ENCODE data around the gene CD9.
"Not testable (repeated sequence)": the region's sequence is repeated elsewhere in the genome, so short reads cannot be mapped to it uniquely, and the experiment has no call there.

CD9 gene

DNA sequence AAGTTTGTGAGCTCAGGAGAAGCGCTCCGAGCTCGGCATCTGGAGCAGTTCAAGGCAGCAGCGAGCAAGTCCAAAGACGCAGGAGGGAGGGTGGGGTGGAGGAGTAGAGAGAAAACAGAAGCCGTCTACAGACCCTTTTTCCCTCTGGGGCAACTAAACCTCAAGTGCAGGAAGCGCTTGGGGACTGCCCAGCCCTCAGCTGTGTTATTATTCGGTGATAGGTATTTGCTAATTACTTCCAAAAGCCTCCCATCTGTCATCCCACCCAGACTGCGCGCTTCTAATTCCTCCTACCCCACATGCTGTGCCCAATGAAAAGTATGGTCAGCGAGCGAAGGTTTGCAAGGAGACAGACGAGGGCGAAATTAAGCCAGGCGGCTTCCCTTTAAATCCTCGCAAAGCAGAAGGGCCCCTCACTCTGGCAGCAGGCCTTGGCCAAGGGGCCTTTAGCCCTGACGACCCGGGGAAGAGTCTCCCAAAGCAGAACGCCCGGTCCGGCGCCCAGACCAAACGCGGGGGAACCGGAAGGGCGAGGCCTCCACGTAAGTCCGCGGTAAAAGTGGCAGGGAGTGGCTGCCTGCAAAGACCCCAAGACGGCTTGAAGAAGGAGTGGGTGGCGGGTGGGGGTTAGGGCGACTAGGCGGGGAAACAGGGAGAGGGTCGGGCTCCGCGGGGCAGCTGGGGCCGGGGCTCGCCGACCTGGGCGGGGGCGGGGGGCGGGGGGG, 507 bp upstream of the CD9 start:
- DNase-seq (ENCODE audit: low spot score), result no peak

GRCh38 chr12:6201213-6201608, 1.0 kb downstream of the CD9 start:
- DNase-seq (ENCODE audit: low spot score), result no peak

GRCh38 chr12:6201826-6202225, 1.6 kb downstream of the CD9 start:
- no peak for DNase-seq (ENCODE audit: low spot score)

DNA sequence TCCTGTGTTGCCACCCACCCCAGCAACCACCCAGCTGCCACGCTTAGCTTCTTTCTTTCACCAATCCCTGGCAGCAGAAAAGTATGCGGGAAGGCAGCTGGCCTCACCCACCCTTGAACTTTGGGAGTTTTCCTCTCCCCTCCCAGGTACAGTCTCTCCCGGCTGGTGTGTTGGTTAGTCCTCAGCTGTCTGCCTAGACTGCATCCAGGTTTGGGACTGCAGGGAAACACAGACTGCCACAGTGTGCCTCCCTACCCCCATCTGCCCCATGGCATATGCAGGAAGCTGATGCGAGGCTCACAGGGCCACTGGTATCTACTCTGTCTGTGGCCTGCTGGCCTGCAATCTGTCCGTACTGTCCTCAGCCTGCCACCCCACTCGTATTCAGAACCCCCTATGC, 2.1 kb downstream of the CD9 start:
- no peak for DNase-seq (ENCODE audit: low spot score)

GRCh38 chr12:6202846-6203245, 2.6 kb downstream of the CD9 start:
- no peak for DNase-seq (ENCODE audit: low spot score)

DNA sequence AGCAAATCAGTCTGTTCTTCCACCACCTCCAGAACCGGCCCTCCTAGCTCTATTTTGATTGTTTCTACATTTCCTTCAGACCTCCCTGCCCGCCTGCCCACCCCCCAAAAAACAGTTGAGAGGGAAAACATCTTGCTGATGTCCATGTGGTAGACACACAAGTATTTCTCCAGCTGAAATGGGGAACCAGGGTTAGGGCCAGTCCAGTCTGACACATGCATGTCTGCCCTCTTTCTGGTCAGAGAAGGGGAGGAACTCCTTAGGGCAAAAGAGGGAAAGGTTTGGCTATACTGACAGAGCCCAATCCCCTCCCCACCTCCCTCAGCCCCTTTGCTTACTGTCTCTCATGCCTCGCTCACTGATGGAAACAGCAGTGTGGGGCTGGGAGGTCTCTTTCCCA, 3.4 kb downstream of the CD9 start:
- DNase-seq (ENCODE audit: low spot score), result no peak

- no peak for DNase-seq (ENCODE audit: low spot score)
Measured at GRCh38 chr12:6204533-6205143, 4.4 kb downstream of the CD9 start.

GRCh38 chr12:6205144-6205539, 4.9 kb downstream of the CD9 start:
- no peak for DNase-seq (ENCODE audit: low spot score)

GRCh38 chr12:6205761-6206160, 5.6 kb downstream of the CD9 start:
- no peak for DNase-seq (ENCODE audit: low spot score)

GRCh38 chr12:6206327-6206726, 6.1 kb downstream of the CD9 start:
- DNase-seq (ENCODE audit: low spot score), result no peak

GRCh38 chr12:6207259-6207925, 7.2 kb downstream of the CD9 start:
- no peak for DNase-seq (ENCODE audit: low spot score)

DNA sequence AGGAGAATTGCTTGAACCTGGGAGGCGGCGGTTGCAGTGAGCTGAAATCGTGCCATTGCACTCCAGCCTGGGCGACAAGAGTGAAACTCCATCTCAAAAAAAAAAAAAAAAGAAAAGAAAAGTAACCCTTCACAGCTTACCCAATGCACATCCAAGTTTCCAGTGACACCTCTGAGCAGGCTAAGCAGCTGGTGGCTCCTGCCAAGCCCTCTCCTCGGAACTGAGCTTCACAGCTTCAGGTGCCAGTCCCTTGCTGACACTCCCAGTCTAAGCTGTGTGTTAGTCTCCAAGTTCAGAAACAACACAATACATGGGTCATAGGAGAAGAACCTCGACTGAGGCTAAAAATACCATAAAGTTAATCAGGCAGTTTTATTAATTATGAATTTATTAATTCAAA, 7.9 kb downstream of the CD9 start:
- no peak for DNase-seq (ENCODE audit: low spot score)

DNA sequence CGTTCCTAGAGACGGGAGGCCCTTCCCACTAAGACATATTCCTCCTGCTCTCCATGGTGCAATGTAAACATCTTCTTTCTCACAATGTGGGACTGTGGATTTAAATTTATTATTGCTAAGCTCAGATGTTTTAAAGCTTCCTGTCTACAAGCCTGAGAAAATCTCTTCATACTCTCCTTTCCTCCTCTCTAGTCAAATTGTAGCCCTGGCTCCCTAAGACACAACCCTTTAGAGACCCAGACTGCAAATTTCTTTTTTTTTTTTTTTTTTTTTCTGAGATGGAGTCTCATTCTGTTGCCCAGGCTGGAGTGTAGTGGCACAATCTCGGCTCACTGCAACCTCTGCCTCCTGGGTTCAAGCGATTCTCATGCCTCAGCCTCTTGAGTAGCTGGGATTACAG, 9.2 kb downstream of the CD9 start:
- DNase-seq (ENCODE audit: low spot score), result not testable (repeated sequence)

GRCh38 chr12:6211421-6211869, 11.2 kb downstream of the CD9 start:
- no peak for DNase-seq (ENCODE audit: low spot score)

DNA sequence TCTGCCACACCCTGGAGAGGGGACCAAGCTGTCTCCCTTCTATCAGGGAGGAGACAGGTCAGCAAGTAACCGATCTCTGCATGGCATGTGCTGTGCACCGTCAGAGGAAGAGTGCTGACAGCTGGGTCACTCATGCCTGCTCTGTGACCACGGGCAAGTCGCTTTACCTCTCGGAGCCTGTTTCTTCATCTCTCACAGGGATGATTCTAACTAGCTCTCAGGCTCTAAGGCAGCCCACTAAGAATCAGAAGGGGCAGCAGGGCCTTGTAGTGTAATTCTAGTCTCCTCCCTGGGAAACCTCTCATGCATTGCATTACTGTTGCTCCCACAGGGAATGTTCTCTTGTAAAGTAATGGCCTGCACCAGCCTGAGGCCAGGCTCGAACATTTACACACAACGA, 11.9 kb downstream of the CD9 start:
- no peak for DNase-seq (ENCODE audit: low spot score)

GRCh38 chr12:6213969-6214368, 13.8 kb downstream of the CD9 start:
- DNase-seq (ENCODE audit: low spot score), result no peak

- DNase-seq (ENCODE audit: low spot score), result no peak
Measured at GRCh38 chr12:6214633-6215032, 14.4 kb downstream of the CD9 start.

DNA sequence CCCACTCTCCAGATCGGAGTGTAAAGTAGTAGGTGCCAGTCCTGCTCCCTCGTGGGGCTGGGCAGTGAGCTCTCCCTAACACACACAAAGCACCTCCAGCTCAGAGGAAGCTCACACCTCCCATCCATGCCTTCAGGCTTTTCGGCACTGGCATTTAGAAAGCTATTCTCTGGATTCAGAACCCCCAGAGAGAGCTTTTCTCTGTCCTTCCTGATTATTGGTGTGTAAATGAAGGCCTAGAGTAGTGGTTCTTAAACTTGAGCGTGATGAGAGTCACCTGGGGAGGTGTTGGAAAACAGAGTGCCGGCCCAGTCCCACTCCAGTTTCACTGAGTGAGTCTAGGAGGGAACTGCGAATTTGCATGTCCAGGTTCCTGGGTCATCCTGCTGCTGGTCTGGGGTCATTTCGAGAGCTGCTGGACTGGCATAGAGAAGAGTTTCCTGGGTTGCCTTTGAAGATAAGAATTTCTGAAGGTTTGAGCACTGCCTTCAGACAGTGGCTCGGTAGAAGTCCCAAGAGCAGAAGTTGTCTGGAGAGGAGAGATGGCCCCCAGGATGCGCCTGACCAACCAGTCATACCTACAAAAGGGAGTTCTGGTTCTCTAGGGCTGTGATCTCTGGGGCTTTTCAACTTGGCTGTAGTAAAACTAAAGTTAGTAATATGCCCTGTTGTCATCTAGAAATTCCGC, 15.1 kb downstream of the CD9 start:
- DNase-seq (ENCODE audit: low spot score), result no peak

DNA sequence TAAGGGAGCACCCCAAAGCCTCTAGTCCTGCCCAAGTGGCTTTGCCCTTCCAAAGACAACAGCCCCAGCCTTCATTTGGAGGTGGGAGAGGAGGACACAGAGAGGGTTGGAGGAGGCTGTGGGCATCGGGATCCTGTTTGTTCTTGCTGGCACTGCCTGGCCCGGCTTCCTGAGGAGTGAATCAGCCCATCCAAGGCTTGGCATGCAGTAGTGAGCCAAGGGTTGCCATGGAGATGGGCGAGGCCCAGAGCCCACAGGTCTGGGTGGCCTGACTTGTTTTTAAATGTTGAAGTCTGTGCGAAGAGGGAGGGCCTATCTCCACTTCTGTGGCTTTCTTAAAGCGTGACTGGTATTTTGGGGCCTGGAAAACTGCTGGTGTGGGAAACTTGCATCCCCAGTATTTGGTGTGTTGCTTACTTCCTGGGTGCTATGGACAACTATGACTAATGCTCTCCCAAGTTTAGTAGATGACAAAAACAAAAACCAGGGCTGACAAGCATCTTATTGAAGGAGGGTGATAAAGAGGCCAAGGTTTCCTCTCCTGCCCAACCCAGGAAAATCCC, 15.8 kb downstream of the CD9 start:
- DNase-seq (ENCODE audit: low spot score), result no peak

GRCh38 chr12:6216581-6216980, 16.4 kb downstream of the CD9 start:
- DNase-seq (ENCODE audit: low spot score), result no peak

DNA sequence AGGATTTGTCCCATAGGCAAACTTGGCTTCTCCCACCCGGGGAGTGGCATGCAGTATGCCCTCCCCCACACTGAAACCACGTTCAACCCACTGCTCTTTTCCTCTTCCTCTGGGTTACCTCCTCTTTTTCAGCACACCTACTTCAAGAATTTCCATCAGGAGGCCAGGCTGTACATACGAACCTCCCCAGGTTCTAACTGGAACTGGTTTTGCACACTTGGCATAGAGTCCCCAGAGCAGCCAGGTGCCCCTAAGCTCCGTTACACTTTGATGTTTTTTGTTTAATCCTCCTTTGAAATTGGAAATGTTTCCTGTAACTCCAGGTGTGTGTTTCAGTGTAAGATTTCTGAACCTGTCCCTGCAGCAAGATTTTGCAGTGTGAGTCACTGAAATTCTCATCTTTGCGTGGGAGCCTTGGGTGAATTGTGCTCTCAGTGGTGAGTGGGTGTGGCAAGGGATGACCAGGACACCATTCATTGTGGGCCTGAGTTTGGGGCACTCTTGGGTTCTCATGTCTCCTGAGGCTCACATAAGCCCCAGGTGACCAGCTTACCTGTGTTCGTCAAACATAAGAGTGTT, 18.2 kb downstream of the CD9 start:
- no peak for DNase-seq (ENCODE audit: low spot score)

GRCh38 chr12:6219980-6220379, 19.8 kb downstream of the CD9 start:
- no peak for DNase-seq (ENCODE audit: low spot score)
